HL-60 (cell line): ENCODE results near the gene TMEM94.
A peak's percentile ranks its signal among the peaks of the same experiment; 100 is the strongest.

Source experiments
- DNase-seq, 2 experiments: peaks; one replicate each; pipeline ENCODE4 v3.0.0-alpha.2; 2010 to 2020; ENCODE audit warnings: low read depth in 1 of 2, low spot score in 1 of 2
- H3K27ac ChIP-seq: fragments of 250-450 bp; sonication (Bioruptor Pico); replicated peaks from 2 replicates; pipeline ENCODE4 v1.5.1; 2020; ENCODE audit warnings: mild to moderate bottlenecking, moderate library complexity
- H3K27me3 ChIP-seq: fragments of 250-450 bp; sonication (Bioruptor Pico); 2 replicates; pipeline ENCODE4 v1.5.1; 2021; ENCODE audit warnings: mild to moderate bottlenecking, moderate library complexity; ENCODE audit not compliant: insufficient read depth, poor library complexity, severe bottlenecking
- H3K4me3 ChIP-seq: replicated peaks from 2 replicates; pipeline ENCODE4 v1.5.1; 2011; ENCODE audit warnings: mild to moderate bottlenecking, control low read depth, low read length; ENCODE audit not compliant: insufficient read depth
- CTCF ChIP-seq: IDR thresholded peaks from one replicate; pipeline ENCODE4 v1.5.1; 2011; ENCODE audit warnings: low read length, control low read depth, inconsistent platforms; ENCODE audit not compliant: insufficient read depth
- GABPA ChIP-seq: IDR thresholded peaks from 2 replicates; pipeline ENCODE4 v1.6.1; 2012; ENCODE audit warnings: low read depth
- POLR2AphosphoS5 ChIP-seq: IDR thresholded peaks from 2 replicates; pipeline ENCODE4 v1.6.1; 2012; ENCODE audit warnings: low read depth
- REST ChIP-seq: IDR thresholded peaks from 2 replicates; pipeline ENCODE4 v1.6.1; 2012; ENCODE audit warnings: low read depth; ENCODE audit not compliant: insufficient replicate concordance
- SPI1 ChIP-seq: IDR thresholded peaks from 2 replicates; pipeline ENCODE4 v1.6.1; 2012; ENCODE audit warnings: low read depth, mild to moderate bottlenecking, borderline replicate concordance

Gene TMEM94

GRCh38 chr17:75416006-75416405 is 40.4 kb upstream of the TMEM94 start:
- no peaks in the 10 kb centered on the region for H3K27me3 ChIP-seq
- TF ChIP-seq POLR2AphosphoS5 (no peak), CTCF (no peak)
- no peak for DNase-seq
- no peak overlapping the region for H3K27ac ChIP-seq
- no peak overlapping the region for H3K4me3 ChIP-seq

GRCh38 chr17:75417054-75417580 is 39.3 kb upstream of the TMEM94 start:
- no peak for DNase-seq
- H3K4me3 ChIP-seq: no peak overlapping the region
- no peak for TF ChIP-seq GABPA
- no peak for TF ChIP-seq POLR2AphosphoS5
- TF ChIP-seq SPI1: no peak
- no peak for TF ChIP-seq CTCF
- no peak for TF ChIP-seq REST
- no peak overlapping the region for H3K27ac ChIP-seq
- no peaks in the 10 kb centered on the region for H3K27me3 ChIP-seq

GRCh38 chr17:75418531-75418930 is 37.9 kb upstream of the TMEM94 start:
- peak overlapping the region; percentile 42 for H3K27ac ChIP-seq
- H3K27me3 ChIP-seq: no peaks in the 10 kb centered on the region
- no peak for TF ChIP-seq REST
- no peak for TF ChIP-seq GABPA
- no peak for TF ChIP-seq CTCF
- peak; percentile 65 for TF ChIP-seq SPI1
- peak in 1 of 2 experiments; percentile 23 for DNase-seq
- no peak overlapping the region; the same call in 1 of the 2 replicates for H3K4me3 ChIP-seq

GRCh38 chr17:75428543-75429469 is 27.6 kb upstream of the TMEM94 start:
- Histone ChIP-seq H3K4me3 (no peak overlapping the region), H3K27ac (no peak overlapping the region), H3K27me3 (no peaks in the 10 kb centered on the region)
- TF ChIP-seq GABPA (no peak), POLR2AphosphoS5 (no peak), CTCF (no peak), SPI1 (no peak), REST (no peak)
- no peak for DNase-seq
